Activated CD8-positive, alpha-beta T cell treated with anti-CD3 and anti-CD28 coated beads for 36 hours (primary cell): ENCODE measurements around the gene PDX1. TPM values are rescaled to one million over a fixed set of nuclear protein-coding genes. Genes with fewer than 3 reads are reported as not detected.

Experiments used
- ATAC-seq: fragments of 200-7000 bp; cut with Tn5 transposase; one replicate; pipeline ENCODE4 v1.10.0; 2021; ENCODE audit warnings: mild to moderate bottlenecking, moderate library complexity
- CTCF ChIA-PET: fragments of 350-600 bp; sonication (Branson Sonifier 250); formaldehyde crosslinking; loops from one replicate; lab custom pipeline; 2021; ENCODE audit warnings: antibody characterized with exemption; lab: Charles Lee
- POLR2A ChIA-PET: fragments of 350-600 bp; sonication (Branson Sonifier 250); formaldehyde crosslinking; loops from one replicate; lab custom pipeline; 2021; ENCODE audit warnings: antibody characterized with exemption; lab: Charles Lee
- DNase-seq: peaks from one replicate; pipeline ENCODE4 v3.0.0-alpha.2; 2020
- H3K27ac Mint-ChIP-seq: one replicate; pipeline ENCODE4 v1.8.0; 2021; ENCODE audit warnings: mild to moderate bottlenecking, mixed read lengths
- H3K27me3 Mint-ChIP-seq: one replicate; pipeline ENCODE4 v1.8.0; 2021; ENCODE audit warnings: mixed read lengths
- H3K36me3 Mint-ChIP-seq: one replicate; pipeline ENCODE4 v1.8.0; 2021; ENCODE audit warnings: low read depth, mixed read lengths
- H3K4me1 Mint-ChIP-seq: one replicate; pipeline ENCODE4 v1.8.0; 2021; ENCODE audit warnings: low read depth, mixed read lengths
- H3K4me3 Mint-ChIP-seq: one replicate; pipeline ENCODE4 v1.8.0; 2021; ENCODE audit warnings: mild to moderate bottlenecking, moderate library complexity, mixed read lengths
- H3K9me3 Mint-ChIP-seq: one replicate; pipeline ENCODE4 v1.8.0; 2021; ENCODE audit warnings: mixed read lengths
- intact Hi-C: fragments of 100-400 bp; cut with micrococcal nuclease; formaldehyde crosslinking; loops from one replicate; pipeline ENCODE4 v1.10.0; 2022
- total RNA-seq, 2 experiments: library from RNA; stranded (reverse); gene quantifications; one replicate each; pipeline ENCODE4 v1.2.3, GENCODE V29; 2021
- TF ChIP-seq, protein P1 (sequence below): fragments of 200-600 bp; IDR thresholded peaks from one replicate; pipeline ENCODE4 v1.8.0; 2022; ENCODE audit warnings: antibody characterized with exemption, mild to moderate bottlenecking

The PDX1 gene
- total RNA-seq = not detected

- peak; percentile 54 for DNase-seq
- H3K36me3 Mint-ChIP-seq = peaks cover 2% of the 10 kb centered on the region
- H3K27ac Mint-ChIP-seq = no peak within 1 kb of the TSS
- intact Hi-C loops = loop anchor here (10.0 kb wide), 1 partner anchor 125 kb away; the partner anchor contains the start of gene GSX1
- ChIA-PET CTCF (interaction anchor here (0.8 to 1.5 kb wide), 5 partner anchors 14 to 93 kb away, joined by 3 to 13 read pairs (median 4); no protein-coding TSS in a partner anchor), POLR2A (interaction anchor here (1.2 to 1.3 kb wide), 2 partner anchors 10 to 42 kb away, joined by 3 to 5 read pairs; no protein-coding TSS in a partner anchor)
- peaks cover 36% of the 10 kb centered on the region for H3K4me1 Mint-ChIP-seq
- peak; percentile 12 for ATAC-seq
- TF ChIP-seq, protein P1, sequence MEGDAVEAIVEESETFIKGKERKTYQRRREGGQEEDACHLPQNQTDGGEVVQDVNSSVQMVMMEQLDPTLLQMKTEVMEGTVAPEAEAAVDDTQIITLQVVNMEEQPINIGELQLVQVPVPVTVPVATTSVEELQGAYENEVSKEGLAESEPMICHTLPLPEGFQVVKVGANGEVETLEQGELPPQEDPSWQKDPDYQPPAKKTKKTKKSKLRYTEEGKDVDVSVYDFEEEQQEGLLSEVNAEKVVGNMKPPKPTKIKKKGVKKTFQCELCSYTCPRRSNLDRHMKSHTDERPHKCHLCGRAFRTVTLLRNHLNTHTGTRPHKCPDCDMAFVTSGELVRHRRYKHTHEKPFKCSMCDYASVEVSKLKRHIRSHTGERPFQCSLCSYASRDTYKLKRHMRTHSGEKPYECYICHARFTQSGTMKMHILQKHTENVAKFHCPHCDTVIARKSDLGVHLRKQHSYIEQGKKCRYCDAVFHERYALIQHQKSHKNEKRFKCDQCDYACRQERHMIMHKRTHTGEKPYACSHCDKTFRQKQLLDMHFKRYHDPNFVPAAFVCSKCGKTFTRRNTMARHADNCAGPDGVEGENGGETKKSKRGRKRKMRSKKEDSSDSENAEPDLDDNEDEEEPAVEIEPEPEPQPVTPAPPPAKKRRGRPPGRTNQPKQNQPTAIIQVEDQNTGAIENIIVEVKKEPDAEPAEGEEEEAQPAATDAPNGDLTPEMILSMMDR = no peak
- peaks cover 77% of the 10 kb centered on the region for H3K27me3 Mint-ChIP-seq
- H3K4me3 Mint-ChIP-seq = peak within 1 kb of the TSS; percentile 67
- H3K9me3 Mint-ChIP-seq = no peaks in the 10 kb centered on the region
Observed at GRCh38 chr13:27919934-27920676, at the start of gene PDX1. TSS of gene PDX1 (plus strand) at chr13:27920000. CDS start at chr13:27920139, 139 bp downstream.

DNA sequence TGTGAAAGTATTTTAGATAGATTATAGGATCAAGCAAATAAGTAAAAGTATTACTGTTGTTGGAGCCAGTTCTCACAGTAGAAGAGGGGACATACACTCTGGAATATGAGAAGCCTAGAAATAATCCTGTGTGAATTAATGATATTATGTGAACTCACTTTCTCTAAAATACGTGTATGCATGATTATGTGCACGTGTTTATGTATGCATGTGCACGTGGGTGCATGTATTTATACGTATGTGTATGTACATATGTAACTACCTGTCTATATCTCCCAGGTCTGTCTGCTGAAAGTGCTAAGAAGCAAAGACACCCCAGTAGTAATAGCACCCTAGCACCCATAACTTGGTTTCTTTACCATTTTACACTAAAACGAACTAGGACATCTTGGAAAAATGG is 41.5 kb upstream of the PDX1 start:
- Mint-ChIP-seq H3K36me3 (no peaks in the 10 kb centered on the region), H3K9me3 (no peaks in the 10 kb centered on the region), H3K27me3 (peaks cover 43% of the 10 kb centered on the region), H3K27ac (no peak overlapping the region), H3K4me1 (no peaks in the 10 kb centered on the region), H3K4me3 (no peak overlapping the region)
- TF ChIP-seq, protein P1 = no peak
- intact Hi-C loops = no loop called here
- ATAC-seq (no peak), DNase-seq (no peak)
- ChIA-PET CTCF (no interaction called here), POLR2A (no interaction called here)

DNA sequence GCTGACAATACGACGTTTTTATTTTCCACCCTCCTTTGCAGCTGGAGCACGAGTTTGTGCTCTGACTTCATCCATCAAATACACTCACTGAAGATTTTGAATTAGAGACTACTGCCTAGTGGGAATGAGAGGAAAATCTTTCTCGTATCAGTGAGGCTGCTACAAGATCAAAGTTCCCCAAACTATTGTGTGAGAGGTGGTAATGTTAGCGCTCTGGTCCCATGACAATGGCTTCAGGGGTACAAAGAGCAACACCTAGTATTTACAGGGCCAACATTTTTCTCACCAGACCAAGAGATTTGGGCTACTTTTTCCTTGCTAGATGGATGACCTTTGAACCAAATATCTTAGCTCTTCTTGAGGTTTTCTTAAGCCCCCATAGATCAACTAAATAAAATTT is 30.3 kb upstream of the PDX1 start:
- Mint-ChIP-seq H3K27ac (no peak overlapping the region), H3K36me3 (no peaks in the 10 kb centered on the region), H3K9me3 (peaks cover 1% of the 10 kb centered on the region), H3K4me3 (no peak overlapping the region), H3K27me3 (peaks cover 19% of the 10 kb centered on the region), H3K4me1 (no peaks in the 10 kb centered on the region)
- ChIA-PET POLR2A (interaction anchor here (0.7 kb wide), 1 partner anchor 13 kb away, joined by 3 read pairs; no protein-coding TSS in a partner anchor), CTCF (no interaction called here)
- no peak for DNase-seq
- intact Hi-C loops = loop anchor here (10.0 kb wide), 1 partner anchor 505 kb away; no protein-coding TSS in a partner anchor
- TF ChIP-seq, protein P1 = no peak
- no peak for ATAC-seq

GRCh38 chr13:27896726-27897125 is 23.1 kb upstream of the PDX1 start:
- Mint-ChIP-seq H3K36me3 (no peaks in the 10 kb centered on the region), H3K27ac (no peak overlapping the region), H3K4me3 (no peak overlapping the region), H3K27me3 (peaks cover 40% of the 10 kb centered on the region), H3K4me1 (no peaks in the 10 kb centered on the region), H3K9me3 (peaks cover 1% of the 10 kb centered on the region)
- ChIA-PET CTCF (no interaction called here), POLR2A (no interaction called here)
- ATAC-seq (no peak), DNase-seq (no peak)
- TF ChIP-seq, protein P1 = no peak
- intact Hi-C loops = no loop called here

DNA sequence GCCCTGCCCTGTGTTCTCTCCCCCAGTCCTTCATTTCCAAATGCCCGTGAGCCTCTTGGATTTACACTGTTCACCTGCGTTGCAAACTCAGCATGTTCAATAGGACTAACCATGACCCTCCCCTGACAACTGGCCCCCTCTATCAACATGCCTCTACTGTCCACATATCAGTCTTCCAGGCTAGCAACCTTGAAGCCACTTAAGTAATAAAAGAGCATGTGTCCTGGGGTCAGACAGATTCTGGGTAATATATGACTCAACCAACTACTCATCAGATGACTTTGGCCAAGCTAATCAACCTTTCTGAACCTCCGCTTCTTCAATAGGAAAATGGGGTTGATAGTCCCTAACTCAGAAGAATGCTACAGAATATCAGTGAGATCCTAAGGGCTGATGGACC is 15.1 kb upstream of the PDX1 start:
- ChIA-PET POLR2A (no interaction called here), CTCF (no interaction called here)
- H3K4me1 Mint-ChIP-seq = no peaks in the 10 kb centered on the region
- intact Hi-C loops = no loop called here
- H3K36me3 Mint-ChIP-seq = no peaks in the 10 kb centered on the region
- H3K27me3 Mint-ChIP-seq = peaks cover 53% of the 10 kb centered on the region
- no peak for DNase-seq
- no peak overlapping the region for H3K4me3 Mint-ChIP-seq
- TF ChIP-seq, protein P1 = no peak
- no peak overlapping the region for H3K27ac Mint-ChIP-seq
- H3K9me3 Mint-ChIP-seq = no peaks in the 10 kb centered on the region
- no peak for ATAC-seq
